ENCODE measurements around the gene EXOC6.

DNA sequence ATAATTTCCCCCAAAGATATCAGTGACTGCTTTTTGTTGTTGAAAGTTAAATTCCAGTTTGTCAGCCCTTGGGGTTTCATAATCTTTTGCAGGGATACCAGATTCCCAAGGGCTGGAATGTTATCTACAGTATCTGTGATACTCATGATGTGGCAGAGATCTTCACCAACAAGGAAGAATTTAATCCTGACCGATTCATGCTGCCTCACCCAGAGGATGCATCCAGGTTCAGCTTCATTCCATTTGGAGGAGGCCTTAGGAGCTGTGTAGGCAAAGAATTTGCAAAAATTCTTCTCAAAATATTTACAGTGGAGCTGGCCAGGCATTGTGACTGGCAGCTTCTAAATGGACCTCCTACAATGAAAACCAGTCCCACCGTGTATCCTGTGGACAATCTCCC is 228.6 kb downstream of the EXOC6 start:
- TF ChIP-seq, protein P1, sequence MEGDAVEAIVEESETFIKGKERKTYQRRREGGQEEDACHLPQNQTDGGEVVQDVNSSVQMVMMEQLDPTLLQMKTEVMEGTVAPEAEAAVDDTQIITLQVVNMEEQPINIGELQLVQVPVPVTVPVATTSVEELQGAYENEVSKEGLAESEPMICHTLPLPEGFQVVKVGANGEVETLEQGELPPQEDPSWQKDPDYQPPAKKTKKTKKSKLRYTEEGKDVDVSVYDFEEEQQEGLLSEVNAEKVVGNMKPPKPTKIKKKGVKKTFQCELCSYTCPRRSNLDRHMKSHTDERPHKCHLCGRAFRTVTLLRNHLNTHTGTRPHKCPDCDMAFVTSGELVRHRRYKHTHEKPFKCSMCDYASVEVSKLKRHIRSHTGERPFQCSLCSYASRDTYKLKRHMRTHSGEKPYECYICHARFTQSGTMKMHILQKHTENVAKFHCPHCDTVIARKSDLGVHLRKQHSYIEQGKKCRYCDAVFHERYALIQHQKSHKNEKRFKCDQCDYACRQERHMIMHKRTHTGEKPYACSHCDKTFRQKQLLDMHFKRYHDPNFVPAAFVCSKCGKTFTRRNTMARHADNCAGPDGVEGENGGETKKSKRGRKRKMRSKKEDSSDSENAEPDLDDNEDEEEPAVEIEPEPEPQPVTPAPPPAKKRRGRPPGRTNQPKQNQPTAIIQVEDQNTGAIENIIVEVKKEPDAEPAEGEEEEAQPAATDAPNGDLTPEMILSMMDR (conservative IDR thresholded peaks at IDR 0.05; ENCODE audit: low read length): no peak
- TF ChIP-seq EZH2phosphoT487 (IDR thresholded peaks at IDR 0.05; ENCODE audit: borderline replicate concordance, low read depth, low read length): no peak
